Mucosa of descending colon (tissue), 3 donors: ENCODE measurements around the gene SIX1. TPM values are rescaled to one million over a fixed set of nuclear protein-coding genes. Genes with fewer than 3 reads are reported as not detected.

Source experiments
- ATAC-seq: fragments of 200-7000 bp; cut with Tn5 transposase; one replicate; pipeline ENCODE4 v1.9.1; 2020; ENCODE audit warnings: mild to moderate bottlenecking, moderate library complexity
- DNase-seq, 3 donors: peaks; one replicate each; pipeline ENCODE4 v3.0.0-alpha.2; 2020
- H3K36me3 ChIP-seq: fragments of 200-600 bp; one replicate; pipeline ENCODE4 v1.8.0; 2021; ENCODE audit warnings: low read depth, mild to moderate bottlenecking
- H3K4me1 ChIP-seq: fragments of 200-600 bp; one replicate; pipeline ENCODE4 v1.8.0; 2021; ENCODE audit warnings: low read depth, mild to moderate bottlenecking
- H3K4me3 ChIP-seq: fragments of 200-600 bp; one replicate; pipeline ENCODE4 v1.8.0; 2021; ENCODE audit warnings: mild to moderate bottlenecking
- H3K9me3 ChIP-seq: fragments of 200-600 bp; one replicate; pipeline ENCODE4 v1.8.0; 2021; ENCODE audit warnings: mild to moderate bottlenecking
- intact Hi-C, 2 donors: fragments of 100-400 bp; cut with DNase I in 1 of 2; cut with micrococcal nuclease in 1 of 2; formaldehyde crosslinking; loops; one replicate each; pipeline versions ENCODE4 v1.11.0 to v1.11.1; 2022; cut with DNase I, micrococcal nuclease
- total RNA-seq, 3 donors: library from RNA; stranded (reverse); fragmentation: NEBNext Ultra II Directional in 2 of 3; extraction: Animal tissue kit (Norgen Biotek cat#: 25700) in 2 of 3; gene quantifications; one replicate each; pipeline versions ENCODE4 v1.2.1 to v1.2.4, GENCODE V29; 2021 to 2023
- TF ChIP-seq, protein P1 (sequence below): fragments of 200-600 bp; IDR thresholded peaks from one replicate; pipeline ENCODE4 v1.8.0; 2022; ENCODE audit warnings: antibody characterized with exemption, mild to moderate bottlenecking
- donor health status: DM: no; HTN: no; CAD: no; lungs with moderate emphysema.
- donor health status: DM: no; HTN: no; CAD: no.
- donor health status: DM: no; HTN: yes; CAD: no.

SIX1 gene
- total RNA-seq, 3 donors from 2014 or later, result 0.16 TPM; not detected in 2

DNA sequence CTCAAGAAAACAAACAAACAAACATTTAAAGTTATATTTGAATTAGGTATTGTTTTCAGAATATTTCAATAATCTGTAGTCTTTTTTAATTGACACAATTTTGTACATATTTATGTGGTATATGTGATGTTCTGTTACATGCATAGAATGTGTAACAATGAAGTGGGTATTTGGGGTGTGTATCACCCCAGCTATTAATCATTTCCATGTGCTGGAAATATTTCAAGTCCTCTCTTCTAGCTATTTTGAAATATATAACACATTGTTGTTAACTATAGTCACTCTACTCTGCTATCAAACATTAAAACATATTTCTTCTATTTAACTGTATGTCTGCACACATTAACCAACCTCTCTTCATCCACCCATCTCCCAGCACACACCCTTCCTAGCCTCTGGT, 32.0 kb upstream of the SIX1 start:
- TF ChIP-seq, protein P1, sequence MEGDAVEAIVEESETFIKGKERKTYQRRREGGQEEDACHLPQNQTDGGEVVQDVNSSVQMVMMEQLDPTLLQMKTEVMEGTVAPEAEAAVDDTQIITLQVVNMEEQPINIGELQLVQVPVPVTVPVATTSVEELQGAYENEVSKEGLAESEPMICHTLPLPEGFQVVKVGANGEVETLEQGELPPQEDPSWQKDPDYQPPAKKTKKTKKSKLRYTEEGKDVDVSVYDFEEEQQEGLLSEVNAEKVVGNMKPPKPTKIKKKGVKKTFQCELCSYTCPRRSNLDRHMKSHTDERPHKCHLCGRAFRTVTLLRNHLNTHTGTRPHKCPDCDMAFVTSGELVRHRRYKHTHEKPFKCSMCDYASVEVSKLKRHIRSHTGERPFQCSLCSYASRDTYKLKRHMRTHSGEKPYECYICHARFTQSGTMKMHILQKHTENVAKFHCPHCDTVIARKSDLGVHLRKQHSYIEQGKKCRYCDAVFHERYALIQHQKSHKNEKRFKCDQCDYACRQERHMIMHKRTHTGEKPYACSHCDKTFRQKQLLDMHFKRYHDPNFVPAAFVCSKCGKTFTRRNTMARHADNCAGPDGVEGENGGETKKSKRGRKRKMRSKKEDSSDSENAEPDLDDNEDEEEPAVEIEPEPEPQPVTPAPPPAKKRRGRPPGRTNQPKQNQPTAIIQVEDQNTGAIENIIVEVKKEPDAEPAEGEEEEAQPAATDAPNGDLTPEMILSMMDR, result no peak
- intact Hi-C loops, result no loop called here
- H3K36me3 ChIP-seq, result no peaks in the 10 kb centered on the region
- no peak overlapping the region for H3K4me3 ChIP-seq
- DNase-seq (no peak), ATAC-seq (no peak)
- no peaks in the 10 kb centered on the region for H3K9me3 ChIP-seq
- no peaks in the 10 kb centered on the region for H3K4me1 ChIP-seq

DNA sequence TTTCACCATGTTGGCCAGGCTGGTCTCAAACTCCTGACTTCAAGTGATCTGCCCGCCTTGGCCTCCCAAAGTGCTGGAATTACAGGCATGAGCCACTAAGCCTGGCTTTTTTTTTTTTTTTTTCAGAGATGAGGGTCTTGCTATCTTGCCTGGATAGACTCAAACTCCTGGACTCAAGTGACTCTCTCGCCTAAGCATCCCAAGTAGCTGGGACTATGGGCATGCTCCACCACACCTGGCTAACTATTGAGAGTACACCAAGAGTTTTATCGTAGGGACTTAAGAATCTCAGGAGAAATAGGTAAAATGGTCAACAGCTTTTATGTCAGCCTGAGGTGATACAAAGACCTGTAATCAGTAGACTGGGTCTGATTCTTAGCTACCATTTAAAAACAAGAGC, 31.2 kb upstream of the SIX1 start:
- ATAC-seq (no peak), DNase-seq (no peak)
- Histone ChIP-seq H3K4me1 (no peaks in the 10 kb centered on the region), H3K36me3 (no peaks in the 10 kb centered on the region), H3K9me3 (no peaks in the 10 kb centered on the region), H3K4me3 (no peak overlapping the region)
- TF ChIP-seq, protein P1, result no peak
- intact Hi-C loops, result no loop called here

DNA sequence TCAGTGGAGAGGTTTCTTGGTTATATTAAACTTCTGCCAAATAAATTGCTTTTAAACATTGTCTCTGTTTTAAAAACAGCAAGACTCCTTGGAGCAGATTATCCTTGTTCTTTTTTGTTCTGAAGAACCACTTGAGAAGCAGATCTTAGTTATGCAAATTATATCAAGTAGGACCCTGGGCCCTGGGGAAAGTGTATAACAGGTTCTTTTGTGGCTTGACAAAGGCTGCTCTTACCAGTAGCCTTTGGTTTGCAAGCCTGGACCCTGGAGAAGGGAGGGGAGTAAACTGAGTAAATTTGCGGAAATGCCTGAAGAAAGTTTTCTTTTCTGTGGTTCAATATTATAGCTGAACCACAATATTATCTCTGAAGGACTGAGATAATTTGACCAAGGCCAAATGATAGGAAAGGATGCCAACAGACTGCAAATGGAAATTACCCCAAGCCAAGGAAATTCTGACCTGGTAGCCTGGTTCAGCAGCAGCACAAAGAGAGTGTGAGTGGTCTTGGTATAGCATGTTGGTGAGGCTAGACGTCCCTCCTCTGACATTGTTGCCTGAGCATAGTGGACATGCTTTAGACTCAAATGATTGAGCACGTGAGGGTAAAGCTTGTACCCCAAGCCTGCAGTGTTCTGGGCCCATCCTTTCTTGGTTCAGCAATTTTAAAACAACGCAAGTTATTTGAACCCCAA, 30.4 kb upstream of the SIX1 start:
- no peaks in the 10 kb centered on the region for H3K36me3 ChIP-seq
- H3K4me1 ChIP-seq, result no peaks in the 10 kb centered on the region
- ATAC-seq, result no peak
- H3K9me3 ChIP-seq, result no peaks in the 10 kb centered on the region
- intact Hi-C loops, result no loop called here
- no peak overlapping the region for H3K4me3 ChIP-seq
- TF ChIP-seq, protein P1, result no peak
- DNase-seq, result no peak

DNA sequence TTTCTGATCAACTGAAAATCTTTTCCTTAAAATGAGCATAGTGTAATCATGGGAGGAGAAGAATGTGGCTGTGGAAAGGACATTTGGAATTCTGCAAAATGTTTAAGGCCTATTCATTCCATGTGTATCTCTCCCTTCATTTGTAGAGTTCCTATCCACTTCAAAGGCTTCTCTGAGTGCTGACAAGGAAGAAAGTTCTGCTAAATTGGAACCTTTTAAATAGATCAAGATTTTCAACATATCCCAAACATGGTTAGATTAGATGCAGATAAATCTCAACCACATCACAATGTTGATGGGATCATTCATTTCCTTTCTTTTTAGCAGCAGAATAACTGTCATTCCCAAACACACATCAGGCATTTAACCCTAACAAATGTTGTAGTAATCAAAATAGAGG, 28.4 kb upstream of the SIX1 start:
- Histone ChIP-seq H3K9me3 (no peaks in the 10 kb centered on the region), H3K36me3 (no peaks in the 10 kb centered on the region), H3K4me3 (no peak overlapping the region), H3K4me1 (no peaks in the 10 kb centered on the region)
- ATAC-seq (no peak), DNase-seq (no peak)
- TF ChIP-seq, protein P1, result no peak
- intact Hi-C loops, result no loop called here

DNA sequence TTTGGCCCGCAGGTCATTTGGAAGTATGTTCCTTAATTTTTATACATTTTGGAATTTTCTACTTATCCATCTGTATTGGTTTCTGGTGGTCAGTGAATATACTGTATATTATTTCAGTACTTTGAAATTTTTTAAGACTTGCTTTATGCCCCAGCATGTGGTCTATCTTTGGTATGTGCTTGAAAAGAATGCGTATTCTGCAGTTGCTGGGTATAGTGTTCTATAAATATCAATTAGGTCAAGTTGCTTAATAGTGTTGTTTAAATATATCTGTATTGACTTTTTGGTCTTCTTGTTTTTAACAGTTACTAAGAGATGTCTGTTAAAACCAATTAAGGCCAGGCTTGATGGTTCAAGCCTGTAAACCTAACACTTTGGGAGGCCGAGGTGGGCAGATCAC, 21.7 kb upstream of the SIX1 start:
- ATAC-seq, result no peak
- no peaks in the 10 kb centered on the region for H3K36me3 ChIP-seq
- DNase-seq, result no peak
- TF ChIP-seq, protein P1, result no peak
- intact Hi-C loops, result no loop called here
- no peaks in the 10 kb centered on the region for H3K4me1 ChIP-seq
- H3K4me3 ChIP-seq, result no peak overlapping the region
- no peaks in the 10 kb centered on the region for H3K9me3 ChIP-seq
